DND-41 (cell line): ENCODE results near the gene SEMA4B.
A peak's percentile ranks its signal among the peaks of the same experiment; 100 is the strongest.

Source experiments
- ATAC-seq: fragments of 200-7000 bp; cut with Tn5 transposase; 3 replicates; pipeline ENCODE4 v1.9.1; 2021; ENCODE audit warnings: low read depth; ENCODE audit not compliant: insufficient read depth
- DNase-seq: peaks from one replicate; pipeline ENCODE4 v3.0.0-alpha.2; 2020
- H2AFZ ChIP-seq: 2 replicates; pipeline ENCODE4 v1.6.0; 2012; ENCODE audit warnings: low read depth, low read length
- H3K27ac ChIP-seq: 2 replicates; pipeline ENCODE4 v1.5.1; 2012; ENCODE audit warnings: low read length, inconsistent platforms
- H3K27me3 ChIP-seq: fragments of 200-600 bp; sonication (generic); 2 replicates; pipeline ENCODE4 v1.6.0; 2012; ENCODE audit warnings: low read length, mild to moderate bottlenecking, inconsistent platforms; ENCODE audit not compliant: insufficient read depth, poor library complexity
- H3K36me3 ChIP-seq: 2 replicates; pipeline ENCODE4 v1.5.1; 2012; ENCODE audit warnings: low read length, inconsistent platforms; ENCODE audit not compliant: insufficient read depth
- H3K4me1 ChIP-seq: 2 replicates; pipeline ENCODE4 v1.5.1; 2012; ENCODE audit warnings: mild to moderate bottlenecking, low read length; ENCODE audit not compliant: insufficient read depth
- H3K4me2 ChIP-seq: 2 replicates; pipeline ENCODE4 v1.6.0; 2012; ENCODE audit warnings: mild to moderate bottlenecking, moderate library complexity, low read length, inconsistent platforms; ENCODE audit not compliant: insufficient read depth
- H3K4me3 ChIP-seq, 2 experiments: fragments of 200-600 bp in 1 of 2; shearing (Covaris generic) in 1 of 2; 2 replicates each; pipeline ENCODE4 v1.5.1; 2012 to 2016; ENCODE audit warnings: inconsistent platforms in 2 of 2, low read length in 2 of 2, mild to moderate bottlenecking in 2 of 2, low read depth in 1 of 2, moderate library complexity in 1 of 2
- H3K79me2 ChIP-seq: 2 replicates; pipeline ENCODE4 v1.6.0; 2012; ENCODE audit warnings: low read length, inconsistent platforms; ENCODE audit not compliant: insufficient read depth
- H3K9ac ChIP-seq: 2 replicates; pipeline ENCODE4 v1.6.0; 2012; ENCODE audit warnings: low read depth, mild to moderate bottlenecking, inconsistent platforms, low read length, moderate library complexity
- H3K9me3 ChIP-seq: 2 replicates; pipeline ENCODE4 v1.5.1; 2012; ENCODE audit warnings: low read length, moderate library complexity, mild to moderate bottlenecking, inconsistent platforms; ENCODE audit not compliant: insufficient read depth, severe bottlenecking
- H4K20me1 ChIP-seq: 2 replicates; pipeline ENCODE4 v1.6.0; 2012; ENCODE audit warnings: low read length; ENCODE audit not compliant: insufficient read depth
- CTCF ChIP-seq: IDR thresholded peaks from 2 replicates; pipeline ENCODE4 v1.5.1; 2012; ENCODE audit warnings: borderline replicate concordance, low read length, moderate library complexity, mild to moderate bottlenecking; ENCODE audit not compliant: poor library complexity, severe bottlenecking; ENCODE audit errors: extremely low read depth
- EZH2 ChIP-seq: IDR thresholded peaks from 3 replicates; pipeline ENCODE4 v1.6.1; 2012; ENCODE audit warnings: borderline replicate concordance, low read depth, mild to moderate bottlenecking, moderate library complexity, low read length, inconsistent platforms; ENCODE audit not compliant: severe bottlenecking

The SEMA4B gene

GRCh38 chr15:90194655-90195054, 6.5 kb upstream of the SEMA4B start:
- Histone ChIP-seq H3K4me1 (peaks cover 12% of the 10 kb centered on the region), H3K79me2 (no peaks in the 10 kb centered on the region), H4K20me1 (no peaks in the 10 kb centered on the region), H3K4me3 (no peak overlapping the region), H2AFZ (no peak overlapping the region), H3K36me3 (no peaks in the 10 kb centered on the region), H3K27ac (no peak overlapping the region), H3K9me3 (no peaks in the 10 kb centered on the region), H3K9ac (no peak overlapping the region), H3K4me2 (no peak overlapping the region), H3K27me3 (no peaks in the 10 kb centered on the region)
- TF ChIP-seq EZH2, result no peak
- no peak for TF ChIP-seq CTCF
- DNase-seq, result no peak
- ATAC-seq, result no peak

- H3K9me3 ChIP-seq, result no peaks in the 10 kb centered on the region
- H4K20me1 ChIP-seq, result no peaks in the 10 kb centered on the region
- no peak for TF ChIP-seq CTCF
- no peak for TF ChIP-seq EZH2
- peak overlapping the region; percentile 58 to 69; a peak in 3 of 4 replicates for H3K4me3 ChIP-seq
- H3K27me3 ChIP-seq, result peaks cover 9% of the 10 kb centered on the region
- H2AFZ ChIP-seq, result peak overlapping the region; percentile 92
- H3K4me1 ChIP-seq, result peaks cover 16% of the 10 kb centered on the region
- peak overlapping the region; percentile 90 for H3K4me2 ChIP-seq
- DNase-seq (no peak), ATAC-seq (no peak; the same call in 2 of the 3 replicates)
- no peaks in the 10 kb centered on the region for H3K79me2 ChIP-seq
- no peaks in the 10 kb centered on the region for H3K36me3 ChIP-seq
- H3K9ac ChIP-seq, result peak overlapping the region; percentile 75
- peak overlapping the region; percentile 54; the same call in 1 of the 2 replicates for H3K27ac ChIP-seq
Measured at GRCh38 chr15:90200534-90201129, 498 bp upstream of the SEMA4B start.

- H3K27ac ChIP-seq, result no peak overlapping the region
- H4K20me1 ChIP-seq, result no peaks in the 10 kb centered on the region
- peaks cover 9% of the 10 kb centered on the region for H3K27me3 ChIP-seq
- H3K4me3 ChIP-seq, result peak overlapping the region; percentile 58 to 69; a peak in 3 of 4 replicates
- peak overlapping the region; percentile 75 for H3K9ac ChIP-seq
- peak overlapping the region; percentile 92; the same call in 1 of the 2 replicates for H2AFZ ChIP-seq
- H3K9me3 ChIP-seq, result no peaks in the 10 kb centered on the region
- H3K36me3 ChIP-seq, result no peaks in the 10 kb centered on the region
- DNase-seq (no peak), ATAC-seq (no peak)
- no peak for TF ChIP-seq CTCF
- no peak for TF ChIP-seq EZH2
- no peaks in the 10 kb centered on the region for H3K79me2 ChIP-seq
- H3K4me1 ChIP-seq, result peaks cover 16% of the 10 kb centered on the region
- peak overlapping the region; percentile 90 for H3K4me2 ChIP-seq
Measured at GRCh38 chr15:90201944-90202375, 830 bp downstream of the SEMA4B start.
